GM18507 (cell line): ENCODE results near the gene ACACB.

Experiments used
- DNase-seq: peaks from one replicate; pipeline ENCODE4 v3.0.0; 2011; ENCODE audit warnings: low read depth; ENCODE audit not compliant: insufficient read length; ENCODE audit errors: extremely low spot score
- FAIRE-seq: peaks from 2 replicates; lab custom pipeline; 2011; peaks lifted over from hg19 to GRCh38; lab: Jason Lieb, UNC

Gene ACACB

GRCh38 chr12:109197327-109197726 is 80.9 kb downstream of the ACACB start:
- DNase-seq (no peak), FAIRE-seq (no peak)

- FAIRE-seq: no peak
Observed at GRCh38 chr12:109199324-109199723, 82.9 kb downstream of the ACACB start.

GRCh38 chr12:109200825-109201495 is 84.6 kb downstream of the ACACB start:
- no peak for FAIRE-seq
- no peak for DNase-seq

More at GRCh38 chr12:109199324-109199723, 82.9 kb downstream of the ACACB start:
- no peak for DNase-seq

GRCh38 chr12:109201496-109201885 is 85.1 kb downstream of the ACACB start:
- FAIRE-seq (no peak), DNase-seq (no peak)

GRCh38 chr12:109202770-109203169 is 86.4 kb downstream of the ACACB start:
- FAIRE-seq: no peak
- DNase-seq: no peak

- no peak for DNase-seq
- no peak for FAIRE-seq
Observed at GRCh38 chr12:109203480-109203879, 87.1 kb downstream of the ACACB start.

- FAIRE-seq (no peak), DNase-seq (no peak)
Observed at GRCh38 chr12:109209082-109209481, 92.7 kb downstream of the ACACB start.

- DNase-seq (no peak), FAIRE-seq (no peak)
Observed at GRCh38 chr12:109212460-109213115, 96.2 kb downstream of the ACACB start.

GRCh38 chr12:109214131-109214530 is 97.7 kb downstream of the ACACB start:
- FAIRE-seq: no peak
- no peak for DNase-seq

GRCh38 chr12:109218996-109219395 is 102.6 kb downstream of the ACACB start:
- FAIRE-seq: no peak
- DNase-seq: no peak

- DNase-seq: no peak
- no peak for FAIRE-seq
Observed at GRCh38 chr12:109219938-109220337, 103.6 kb downstream of the ACACB start.

- DNase-seq (no peak), FAIRE-seq (no peak)
Observed at GRCh38 chr12:109221277-109221931, 105.0 kb downstream of the ACACB start.

- no peak for DNase-seq
- no peak for FAIRE-seq
Observed at GRCh38 chr12:109222062-109222461, 105.7 kb downstream of the ACACB start.

- FAIRE-seq: no peak
Observed at GRCh38 chr12:109222496-109222895, 106.1 kb downstream of the ACACB start.

GRCh38 chr12:109223211-109223610 is 106.8 kb downstream of the ACACB start:
- FAIRE-seq: no peak

More at GRCh38 chr12:109222496-109222895, 106.1 kb downstream of the ACACB start:
- DNase-seq: no peak

GRCh38 chr12:109223868-109224267 is 107.5 kb downstream of the ACACB start:
- DNase-seq (no peak), FAIRE-seq (no peak)

More at GRCh38 chr12:109223211-109223610, 106.8 kb downstream of the ACACB start:
- DNase-seq: no peak

GRCh38 chr12:109228664-109229063 is 112.3 kb downstream of the ACACB start:
- DNase-seq (no peak), FAIRE-seq (no peak)

GRCh38 chr12:109230193-109230592 is 113.8 kb downstream of the ACACB start:
- DNase-seq (no peak), FAIRE-seq (no peak)

GRCh38 chr12:109232731-109233130 is 116.3 kb downstream of the ACACB start:
- no peak for DNase-seq
- no peak for FAIRE-seq

GRCh38 chr12:109234012-109234411 is 117.6 kb downstream of the ACACB start:
- no peak for DNase-seq

GRCh38 chr12:109236257-109236656 is 119.9 kb downstream of the ACACB start:
- DNase-seq (no peak), FAIRE-seq (no peak)

More at GRCh38 chr12:109234012-109234411, 117.6 kb downstream of the ACACB start:
- no peak for FAIRE-seq
